Keratinocyte (primary cell): ENCODE data around the gene SLC35B2. TPM values are rescaled to one million over a fixed set of nuclear protein-coding genes. Genes with fewer than 3 reads are reported as not detected.

Source experiments
- DNase-seq: peaks from one replicate; pipeline ENCODE4 v3.0.0-alpha.2; 2011; ENCODE audit warnings: low read depth, missing footprints, low spot score
- FAIRE-seq: peaks from 2 replicates; lab custom pipeline; 2011; peaks lifted over from hg19 to GRCh38; lab: Jason Lieb, UNC
- H2AFZ ChIP-seq: 2 replicates; pipeline ENCODE4 v1.6.0; 2012; ENCODE audit warnings: low read length, control low read depth, inconsistent platforms; ENCODE audit not compliant: control insufficient read depth
- H3K27ac ChIP-seq: 2 replicates; pipeline ENCODE4 v1.5.1; 2011; ENCODE audit warnings: low read length; ENCODE audit not compliant: control insufficient read depth, insufficient read depth
- H3K27me3 ChIP-seq: 3 replicates; pipeline ENCODE4 v1.6.0; 2011; ENCODE audit warnings: low read length; ENCODE audit not compliant: control insufficient read depth, insufficient read depth; ENCODE audit errors: extremely low read depth
- H3K36me3 ChIP-seq, 2 experiments: 2 replicates in 1 of 2; 3 replicates in 1 of 2; pipeline ENCODE4 v1.5.1; 2011; ENCODE audit warnings: low read length in 2 of 2, mild to moderate bottlenecking in 1 of 2; ENCODE audit not compliant: control insufficient read depth in 2 of 2, insufficient read depth in 2 of 2; ENCODE audit errors: extremely low read depth in 1 of 2
- H3K4me1 ChIP-seq: 3 replicates; pipeline ENCODE4 v1.5.1; 2011; ENCODE audit warnings: low read length; ENCODE audit not compliant: control insufficient read depth, insufficient read depth; ENCODE audit errors: extremely low read depth
- H3K4me2 ChIP-seq: 3 replicates; pipeline ENCODE4 v1.6.0; 2011; ENCODE audit warnings: low read depth, low read length; ENCODE audit not compliant: control insufficient read depth, insufficient read depth; ENCODE audit errors: extremely low read depth
- H3K4me3 ChIP-seq, 3 experiments: fragments of 200-600 bp in 1 of 3; sonication (generic) in 1 of 3; 2 replicates in 2 of 3; 3 replicates in 1 of 3; pipeline ENCODE4 v1.5.1; 2011 to 2016; ENCODE audit warnings: low read length in 3 of 3, mild to moderate bottlenecking in 3 of 3, control low read depth in 2 of 3, inconsistent platforms in 1 of 3, low read depth in 1 of 3, mixed read lengths in 1 of 3, mixed run types in 1 of 3, moderate library complexity in 1 of 3; ENCODE audit not compliant: control insufficient read depth in 2 of 3, insufficient read depth in 2 of 3; ENCODE audit errors: extremely low read depth in 1 of 3
- H3K79me2 ChIP-seq: 2 replicates; pipeline ENCODE4 v1.6.0; 2012; ENCODE audit warnings: low read length; ENCODE audit not compliant: control insufficient read depth, insufficient read depth
- H3K9ac ChIP-seq: 3 replicates; pipeline ENCODE4 v1.6.0; 2011; ENCODE audit warnings: low read length; ENCODE audit not compliant: control insufficient read depth, insufficient read depth; ENCODE audit errors: extremely low read depth
- H3K9me1 ChIP-seq: 3 replicates; pipeline ENCODE4 v1.6.0; 2011; ENCODE audit warnings: low read length; ENCODE audit not compliant: control insufficient read depth, insufficient read depth; ENCODE audit errors: extremely low read depth
- H3K9me3 ChIP-seq: 2 replicates; pipeline ENCODE4 v1.5.1; 2012; ENCODE audit warnings: low read depth, low read length; ENCODE audit not compliant: control insufficient read depth
- H4K20me1 ChIP-seq: 3 replicates; pipeline ENCODE4 v1.6.0; 2011; ENCODE audit warnings: low read length; ENCODE audit not compliant: control insufficient read depth, insufficient read depth; ENCODE audit errors: extremely low read depth
- CTCF ChIP-seq, 3 experiments: IDR thresholded peaks in 1 of 3; conservative IDR thresholded peaks in 1 of 3; optimal IDR thresholded peaks in 1 of 3; 2 replicates in 2 of 3; 3 replicates in 1 of 3; pipeline versions ENCODE3 to v1.5.1; 2011; ENCODE audit warnings: low read length in 3 of 3, mild to moderate bottlenecking in 3 of 3, moderate library complexity in 2 of 3, control low read depth in 1 of 3, inconsistent platforms in 1 of 3; ENCODE audit not compliant: insufficient read depth in 2 of 3; ENCODE audit errors: extremely low read depth in 1 of 3
- EZH2 ChIP-seq: IDR thresholded peaks from one replicate; pipeline ENCODE4 v1.6.1; 2012; ENCODE audit warnings: inconsistent platforms, mild to moderate bottlenecking, low read length, moderate library complexity
- dilution Hi-C: fragments of 300-500 bp; cut with MboI; formaldehyde crosslinking; loops from one replicate; pipeline ENCODE4 v1.7.0; 2020; ENCODE audit warnings: low sequenced_read_pairs; ENCODE audit not compliant: extremely low pct_ligation_motif_present
- polyA plus RNA-seq, 5 experiments: library from polyadenylated mRNA; depleted of rRNA in 3 of 5; stranded (reverse) in 3 of 5; stranded (forward) in 1 of 5; unstranded in 1 of 5; fragments of >200 nt; gene quantifications; 1 replicate in 1 of 5; 2 replicates in 3 of 5; 3 replicates in 1 of 5; pipeline versions ENCODE4 v1.2.1 to v1.2.3, GENCODE V29; 2011 to 2012; ENCODE audit warnings: missing spikeins in 2 of 5, low read depth in 1 of 5, low replicate concordance in 1 of 5

Gene SLC35B2
- polyA plus RNA-seq, 1 donor (not counting 4 experiments of a cell fraction or from before 2014, with no cell fraction given), result 69.9 TPM

- Histone ChIP-seq H3K36me3 (peaks cover 53 to 61% of the 10 kb centered on the region in 2 experiments), H3K9me3 (no peaks in the 10 kb centered on the region), H3K4me3 (no peak overlapping the region), H3K27me3 (no peaks in the 10 kb centered on the region), H3K4me1 (peaks cover 11% of the 10 kb centered on the region), H3K4me2 (no peak overlapping the region), H3K79me2 (no peaks in the 10 kb centered on the region), H3K27ac (no peak overlapping the region), H2AFZ (no peak overlapping the region), H3K9me1 (peaks cover 2% of the 10 kb centered on the region), H3K9ac (no peak overlapping the region), H4K20me1 (no peaks in the 10 kb centered on the region)
- FAIRE-seq (no peak), DNase-seq (no peak)
- dilution Hi-C loops, result no loop called here
- TF ChIP-seq CTCF (optimal IDR thresholded peaks at IDR 0.05 in 1 of 3, IDR thresholded peaks at IDR 0.05 in 1 of 3, conservative IDR thresholded peaks at IDR 0.05 in 1 of 3; ENCODE audit: extremely low read depth in 1 of 3, insufficient read depth in 2 of 3, low read length in 3 of 3) (no peak), EZH2 (no peak)
Measured at GRCh38 chr6:44305200-44305725, 47.9 kb upstream of the SLC35B2 start.

GRCh38 chr6:44304282-44305199 lies 47.2 kb upstream of the SLC35B2 start:
- Histone ChIP-seq H3K4me1 (peaks cover 9% of the 10 kb centered on the region), H3K79me2 (no peaks in the 10 kb centered on the region), H2AFZ (no peak overlapping the region), H3K27ac (no peak overlapping the region), H3K9me3 (no peaks in the 10 kb centered on the region), H3K9ac (no peak overlapping the region), H4K20me1 (no peaks in the 10 kb centered on the region), H3K9me1 (peaks cover 2% of the 10 kb centered on the region), H3K4me2 (no peak overlapping the region), H3K36me3 (peaks cover 51 to 59% of the 10 kb centered on the region in 2 experiments), H3K4me3 (no peak overlapping the region), H3K27me3 (no peaks in the 10 kb centered on the region)
- TF ChIP-seq EZH2 (no peak), CTCF (optimal IDR thresholded peaks at IDR 0.05 in 1 of 3, IDR thresholded peaks at IDR 0.05 in 1 of 3, conservative IDR thresholded peaks at IDR 0.05 in 1 of 3; ENCODE audit: extremely low read depth in 1 of 3, insufficient read depth in 2 of 3, low read length in 3 of 3) (peak; percentile 67 to 78 (median 75))
- dilution Hi-C loops, result no loop called here
- no peak for DNase-seq
- FAIRE-seq, result no peak
